Uterus (tissue), 4 donors: ENCODE results near the gene WDFY2. TPM values are rescaled to one million over a fixed set of nuclear protein-coding genes. Genes with fewer than 3 reads are reported as not detected.

ENCODE experiments used
- DNase-seq, 2 donors: peaks; one replicate each; pipeline ENCODE4 v3.0.0-alpha.2; 2019 to 2020
- H3K27ac ChIP-seq, 2 donors: fragments of 200-600 bp; sonication (generic); 1 replicate in 1 of 2; 2 replicates in 1 of 2; pipeline ENCODE4 v1.5.1; 2016 to 2018
- H3K27me3 ChIP-seq, 2 donors: fragments of 200-600 bp; sonication (generic); one replicate each; pipeline ENCODE4 v1.5.1; 2018 to 2019; ENCODE audit warnings: control low read depth in 1 of 2
- H3K36me3 ChIP-seq, 2 donors: fragments of 200-600 bp; sonication (generic); one replicate each; pipeline ENCODE4 v1.5.1; 2019; ENCODE audit warnings: control low read depth in 1 of 2
- H3K4me1 ChIP-seq, 2 donors: fragments of 200-600 bp; sonication (generic); one replicate each; pipeline ENCODE4 v1.5.1; 2018 to 2019; ENCODE audit warnings: control low read depth in 1 of 2
- H3K4me3 ChIP-seq, 2 donors: fragments of 200-600 bp; sonication (generic); 1 replicate in 1 of 2; 2 replicates in 1 of 2; pipeline ENCODE4 v1.5.1; 2018 to 2019; ENCODE audit warnings: mild to moderate bottlenecking in 1 of 2
- H3K9me3 ChIP-seq, 2 donors: fragments of 200-600 bp; sonication (generic); one replicate each; pipeline ENCODE4 v1.5.1; 2019; ENCODE audit warnings: control low read depth in 1 of 2
- POLR2A ChIP-seq, 2 donors: fragments of 450-650 bp; IDR thresholded peaks; one replicate each; pipeline ENCODE4 v1.6.1; 2016; ENCODE audit warnings: antibody characterized with exemption in 2 of 2, mild to moderate bottlenecking in 1 of 2, moderate library complexity in 1 of 2
- intact Hi-C: fragments of 100-400 bp; cut with DNase I; formaldehyde crosslinking; loops from one replicate; pipeline ENCODE4 v1.15.1; 2023; ENCODE audit warnings: low total_unique reads
- total RNA-seq, 4 donors: library from RNA; depleted of rRNA in 3 of 4; stranded (reverse); fragments of >200 nt in 3 of 4; gene quantifications; one replicate each; pipeline versions ENCODE4 v1.1.0 to v1.2.4, GENCODE V29; 2014 to 2023
- TF ChIP-seq, protein P1 (sequence below), 4 experiments: fragments of 200-600 bp in 2 of 4; fragments of 450-650 bp in 2 of 4; sonication (generic) in 2 of 4; IDR thresholded peaks; one replicate each; pipeline ENCODE4 v1.5.1; 2016 to 2019; ENCODE audit warnings: antibody characterized with exemption in 4 of 4, mild to moderate bottlenecking in 2 of 4, moderate library complexity in 1 of 4
- donor health status: DM: yes; HTN: yes; CAD: no.

The WDFY2 gene
- total RNA-seq, 4 donors from 2014 or later: 7.9 to 21.0 (median 9.1) TPM

DNA sequence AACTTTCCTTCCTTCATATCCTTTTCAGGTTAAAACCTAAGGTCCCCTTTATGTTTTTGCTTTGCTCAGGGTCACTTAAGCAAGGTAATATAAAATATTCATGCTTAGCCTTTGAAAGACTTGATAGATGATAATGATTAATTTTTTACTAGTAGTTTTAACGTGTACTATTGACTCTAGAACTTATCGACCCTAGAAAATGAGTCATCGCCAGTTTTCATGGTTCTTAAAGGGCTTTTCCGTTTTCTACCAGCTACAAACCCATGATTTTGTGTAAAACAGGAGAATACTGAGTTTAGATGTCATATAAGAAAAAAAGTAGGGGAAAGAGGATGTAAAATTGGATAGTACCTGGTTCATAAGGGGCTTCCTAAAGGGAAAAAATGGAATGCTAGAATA lies 144.0 kb downstream of the WDFY2 start:
- no peak for TF ChIP-seq POLR2A (IDR thresholded peaks at IDR 0.05)
- TF ChIP-seq, protein P1, sequence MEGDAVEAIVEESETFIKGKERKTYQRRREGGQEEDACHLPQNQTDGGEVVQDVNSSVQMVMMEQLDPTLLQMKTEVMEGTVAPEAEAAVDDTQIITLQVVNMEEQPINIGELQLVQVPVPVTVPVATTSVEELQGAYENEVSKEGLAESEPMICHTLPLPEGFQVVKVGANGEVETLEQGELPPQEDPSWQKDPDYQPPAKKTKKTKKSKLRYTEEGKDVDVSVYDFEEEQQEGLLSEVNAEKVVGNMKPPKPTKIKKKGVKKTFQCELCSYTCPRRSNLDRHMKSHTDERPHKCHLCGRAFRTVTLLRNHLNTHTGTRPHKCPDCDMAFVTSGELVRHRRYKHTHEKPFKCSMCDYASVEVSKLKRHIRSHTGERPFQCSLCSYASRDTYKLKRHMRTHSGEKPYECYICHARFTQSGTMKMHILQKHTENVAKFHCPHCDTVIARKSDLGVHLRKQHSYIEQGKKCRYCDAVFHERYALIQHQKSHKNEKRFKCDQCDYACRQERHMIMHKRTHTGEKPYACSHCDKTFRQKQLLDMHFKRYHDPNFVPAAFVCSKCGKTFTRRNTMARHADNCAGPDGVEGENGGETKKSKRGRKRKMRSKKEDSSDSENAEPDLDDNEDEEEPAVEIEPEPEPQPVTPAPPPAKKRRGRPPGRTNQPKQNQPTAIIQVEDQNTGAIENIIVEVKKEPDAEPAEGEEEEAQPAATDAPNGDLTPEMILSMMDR (IDR thresholded peaks at IDR 0.05): no peak
- Histone ChIP-seq H3K36me3 (no peaks in the 10 kb centered on the region), H3K4me3 (no peak overlapping the region), H3K9me3 (no peaks in the 10 kb centered on the region), H3K27ac (no peak overlapping the region), H3K4me1 (peaks cover 0 to 6% of the 10 kb centered on the region in 2 donors), H3K27me3 (no peaks in the 10 kb centered on the region)
- intact Hi-C loops: no loop called here
- DNase-seq: no peak

DNA sequence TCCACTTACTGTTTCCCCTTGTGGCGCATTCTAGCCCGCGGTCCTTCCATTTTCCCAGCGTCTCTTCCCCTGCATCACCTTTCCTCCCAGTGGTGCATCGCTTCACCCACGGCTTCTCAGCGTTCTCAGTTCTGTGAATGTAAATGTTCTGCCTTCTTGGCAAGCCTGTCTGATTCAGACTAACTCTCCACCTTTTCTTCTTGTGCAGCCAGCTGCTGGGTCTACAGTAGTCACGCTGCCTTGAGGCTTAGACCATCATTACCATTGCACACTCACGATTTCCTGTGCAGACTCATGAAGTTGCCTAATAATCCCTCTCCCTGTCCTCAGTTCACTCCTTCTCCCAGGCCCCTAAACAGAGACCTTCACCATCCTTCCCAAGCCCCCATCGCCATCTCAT lies 144.7 kb downstream of the WDFY2 start:
- peaks cover 0 to 6% of the 10 kb centered on the region in 2 donors for H3K4me1 ChIP-seq
- no peak for DNase-seq
- TF ChIP-seq POLR2A (IDR thresholded peaks at IDR 0.05): no peak
- TF ChIP-seq, protein P1 (IDR thresholded peaks at IDR 0.05): no peak
- peak overlapping the region in 1 of 2 donors; percentile 68 for H3K27ac ChIP-seq
- no peaks in the 10 kb centered on the region for H3K9me3 ChIP-seq
- no peak overlapping the region for H3K4me3 ChIP-seq
- H3K27me3 ChIP-seq: no peaks in the 10 kb centered on the region
- intact Hi-C loops: no loop called here
- H3K36me3 ChIP-seq: no peaks in the 10 kb centered on the region

DNA sequence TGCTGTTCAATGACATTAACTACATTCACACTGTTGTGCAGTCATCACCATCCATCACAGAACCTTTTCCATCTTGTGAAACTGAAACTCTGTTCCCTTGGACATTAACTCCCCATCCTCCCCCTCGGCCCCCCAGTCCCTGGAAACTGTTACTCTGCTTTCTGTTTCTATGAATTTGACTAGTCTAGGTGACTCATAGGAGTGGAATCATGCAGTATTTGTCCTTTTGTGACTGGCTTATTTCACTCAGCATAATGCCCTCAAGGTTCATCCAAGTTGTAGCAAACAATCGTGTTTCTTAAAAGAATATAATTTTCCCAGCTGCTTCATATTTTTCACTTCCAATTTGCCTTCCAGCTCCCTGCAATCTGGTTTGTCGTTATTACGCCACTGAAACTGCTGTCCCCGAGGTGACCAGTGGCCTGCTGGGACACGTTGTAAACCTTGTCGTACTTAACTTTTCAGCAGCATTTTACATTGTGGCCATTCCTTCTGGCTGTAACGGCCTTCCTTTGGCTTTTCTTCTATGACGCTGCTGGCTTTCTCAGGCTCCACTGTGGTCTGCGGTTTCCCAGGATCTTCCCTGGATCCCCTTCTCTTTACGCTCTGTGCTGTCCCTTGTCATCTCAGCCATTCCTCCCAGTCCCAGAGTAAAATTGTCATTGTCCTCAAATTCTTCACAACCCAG lies 145.7 kb downstream of the WDFY2 start:
- H3K36me3 ChIP-seq: no peaks in the 10 kb centered on the region
- H3K4me1 ChIP-seq: peaks cover 0 to 6% of the 10 kb centered on the region in 2 donors
- DNase-seq: peak; percentile 75 to 81
- H3K27ac ChIP-seq: peak overlapping the region; percentile 65 to 68
- no peak overlapping the region for H3K4me3 ChIP-seq
- H3K9me3 ChIP-seq: no peaks in the 10 kb centered on the region
- TF ChIP-seq POLR2A (IDR thresholded peaks at IDR 0.05): no peak
- TF ChIP-seq, protein P1 (IDR thresholded peaks at IDR 0.05): no peak
- no peaks in the 10 kb centered on the region for H3K27me3 ChIP-seq
- intact Hi-C loops: loop anchor here (10.0 kb wide), 1 partner anchor 275 kb away; the partner anchor contains the start of gene INTS6

DNA sequence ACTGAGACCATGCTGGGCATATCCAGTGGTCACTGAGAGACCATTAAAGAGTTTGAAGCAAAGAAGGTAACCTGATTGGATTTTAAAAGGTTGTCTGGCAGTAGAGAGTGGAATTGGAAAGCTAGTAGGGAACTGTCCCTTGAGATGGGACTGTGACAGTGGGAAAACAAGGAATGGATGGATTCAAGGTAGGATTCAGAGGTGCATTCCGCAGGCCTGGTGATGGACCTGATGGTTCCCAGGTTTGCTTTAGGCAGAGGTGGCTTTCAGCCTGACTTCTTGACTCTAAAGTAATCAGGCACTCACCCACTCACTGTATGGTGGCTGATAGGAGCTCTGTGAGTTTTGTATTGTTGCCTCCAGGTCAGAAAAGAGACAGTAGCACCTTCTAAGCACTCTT lies 146.7 kb downstream of the WDFY2 start:
- no peak for TF ChIP-seq POLR2A (IDR thresholded peaks at IDR 0.05)
- TF ChIP-seq, protein P1 (IDR thresholded peaks at IDR 0.05): no peak
- Histone ChIP-seq H3K4me1 (peaks cover 0 to 6% of the 10 kb centered on the region in 2 donors), H3K27me3 (no peaks in the 10 kb centered on the region), H3K36me3 (no peaks in the 10 kb centered on the region), H3K4me3 (no peak overlapping the region), H3K9me3 (no peaks in the 10 kb centered on the region), H3K27ac (peak overlapping the region; percentile 65 to 68)
- intact Hi-C loops: loop anchor here (10.0 kb wide), 1 partner anchor 276 kb away; the partner anchor contains the start of gene INTS6
- no peak for DNase-seq

DNA sequence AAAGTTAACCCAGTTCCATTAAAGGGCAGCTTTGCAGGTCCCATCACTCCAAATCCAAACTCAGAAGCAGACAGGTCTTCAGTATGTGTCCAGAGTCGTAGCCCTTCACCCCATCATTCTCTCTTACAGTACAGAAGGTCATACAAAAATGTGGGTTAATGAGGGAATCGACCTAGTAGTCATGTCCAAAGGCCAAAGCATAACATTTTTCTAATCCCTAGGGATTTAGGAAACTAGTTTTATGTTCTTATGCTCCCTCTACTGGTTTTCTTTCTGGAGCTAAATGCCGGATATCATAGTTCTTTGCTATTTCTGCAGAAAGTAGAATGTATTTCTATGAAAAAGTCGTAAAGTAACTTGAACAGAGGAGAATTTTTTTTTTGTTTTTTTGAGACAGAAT lies 147.5 kb downstream of the WDFY2 start:
- TF ChIP-seq POLR2A (IDR thresholded peaks at IDR 0.05): no peak
- TF ChIP-seq, protein P1 (IDR thresholded peaks at IDR 0.05): peak; percentile 43 to 57 (median 52)
- H3K27me3 ChIP-seq: no peaks in the 10 kb centered on the region
- peak overlapping the region; percentile 65 to 68 for H3K27ac ChIP-seq
- no peaks in the 10 kb centered on the region for H3K36me3 ChIP-seq
- intact Hi-C loops: loop anchor here (10.0 kb wide), 1 partner anchor 277 kb away; the partner anchor contains the start of gene INTS6
- H3K9me3 ChIP-seq: no peaks in the 10 kb centered on the region
- H3K4me3 ChIP-seq: no peak overlapping the region
- no peak for DNase-seq
- peaks cover 0 to 6% of the 10 kb centered on the region in 2 donors for H3K4me1 ChIP-seq
